LHCN-M2 (cell line): ENCODE measurements around the gene HNF1A. TPM values are rescaled to one million over a fixed set of nuclear protein-coding genes. Genes with fewer than 3 reads are reported as not detected.

ENCODE experiments used
- DNase-seq: peaks from one replicate; pipeline ENCODE4 v3.0.0-alpha.2; 2012; ENCODE audit warnings: low read depth
- total RNA-seq: library from RNA; depleted of rRNA; stranded (reverse); fragments of >200 nt; gene quantifications from 2 replicates; pipeline ENCODE4 v1.2.3, GENCODE V29; 2014

The HNF1A gene
- total RNA-seq, 1 experiment from 2014 or later: 0.06 TPM

- no peak for DNase-seq
These were observed 19.0 kb upstream of the HNF1A start for GRCh38 chr12:120959111-120959878.

- no peak for DNase-seq
These were observed 17.7 kb upstream of the HNF1A start for GRCh38 chr12:120960657-120961056.

DNA sequence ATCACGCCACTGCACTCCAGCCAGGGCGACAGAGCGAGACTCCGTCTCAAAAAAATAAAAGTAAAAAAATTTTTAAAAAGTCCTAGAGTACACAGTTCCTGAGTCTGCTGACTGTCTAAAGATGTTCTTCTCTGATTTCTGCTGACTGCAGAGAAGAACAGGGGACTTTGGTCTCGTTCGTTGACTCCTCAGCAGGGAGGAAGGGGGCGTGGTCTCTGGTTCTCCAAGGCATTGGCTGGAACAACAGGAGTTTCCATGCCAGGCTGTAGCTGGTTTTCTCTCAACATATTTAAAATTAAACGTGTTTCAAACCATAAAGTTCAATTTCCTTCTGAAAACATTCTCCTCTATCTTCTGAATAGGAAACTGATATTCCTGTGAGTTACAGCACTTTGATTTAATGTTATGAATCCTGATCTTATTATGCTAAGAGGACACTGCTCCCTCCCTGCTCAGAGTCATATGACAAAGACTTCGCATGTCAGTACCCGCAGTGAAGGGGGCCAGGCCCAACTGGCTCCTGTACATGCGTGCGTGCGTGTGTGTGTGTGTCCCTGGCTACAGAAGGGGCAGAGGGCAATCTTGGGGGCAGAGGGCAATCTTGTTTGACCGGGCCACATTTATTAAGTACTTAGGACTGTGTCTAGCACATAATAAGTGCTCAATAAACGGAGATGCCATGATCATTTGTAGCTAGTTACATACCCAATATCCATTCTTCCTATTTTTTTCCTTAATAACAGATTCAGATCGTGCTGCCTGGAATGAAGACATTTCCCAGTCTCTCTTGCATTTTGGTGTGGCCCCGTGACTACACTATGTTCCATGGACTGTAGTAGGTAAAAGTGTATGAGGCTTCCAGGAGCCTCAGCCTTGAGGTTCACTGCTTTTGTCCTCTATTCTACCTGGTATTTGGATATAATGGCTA is 16.5 kb upstream of the HNF1A start:
- DNase-seq: no peak

- DNase-seq: no peak
These were observed 15.8 kb upstream of the HNF1A start for GRCh38 chr12:120962532-120963020.

DNA sequence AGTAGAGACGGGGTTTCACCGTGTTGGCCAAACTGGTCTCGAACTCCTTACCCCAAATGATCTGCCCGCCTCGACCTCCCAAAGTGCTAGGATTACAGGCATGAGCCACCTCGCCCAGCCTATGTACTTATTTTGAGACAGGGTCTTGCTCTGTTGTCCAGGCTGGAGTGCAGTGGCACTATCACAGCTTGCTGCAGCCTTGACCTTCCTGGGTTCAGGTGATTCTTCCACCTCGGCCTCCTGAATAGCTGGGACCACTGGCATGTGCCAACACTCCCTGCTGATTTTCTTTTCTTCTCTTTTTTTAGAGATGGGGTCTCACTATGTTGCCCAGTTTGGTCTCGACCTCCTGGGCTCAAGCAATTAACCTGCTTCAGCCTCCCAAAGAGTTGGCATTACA is 14.0 kb upstream of the HNF1A start:
- no peak for DNase-seq

- no peak for DNase-seq
These were observed 12.7 kb upstream of the HNF1A start for GRCh38 chr12:120965534-120966091.

DNA sequence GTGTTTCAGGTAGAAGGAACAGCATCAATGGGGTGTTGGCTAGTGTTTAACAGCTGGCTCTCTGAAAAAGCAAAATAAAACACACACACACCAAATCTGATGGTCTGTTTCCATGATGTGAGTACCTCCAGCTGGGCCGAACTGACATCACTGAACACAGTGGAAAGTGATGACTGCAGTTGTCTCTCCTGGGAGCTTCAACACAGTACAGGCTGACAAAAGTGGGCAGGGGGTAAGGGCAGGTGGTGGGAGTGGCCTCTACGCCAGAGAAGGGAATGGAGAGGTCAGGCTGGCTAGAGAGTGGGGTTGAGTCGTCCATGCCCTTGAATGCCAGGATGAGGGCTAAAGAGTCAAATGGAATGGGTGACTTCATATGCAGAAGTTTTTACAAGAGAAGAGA is 8.0 kb upstream of the HNF1A start:
- DNase-seq: no peak

DNA sequence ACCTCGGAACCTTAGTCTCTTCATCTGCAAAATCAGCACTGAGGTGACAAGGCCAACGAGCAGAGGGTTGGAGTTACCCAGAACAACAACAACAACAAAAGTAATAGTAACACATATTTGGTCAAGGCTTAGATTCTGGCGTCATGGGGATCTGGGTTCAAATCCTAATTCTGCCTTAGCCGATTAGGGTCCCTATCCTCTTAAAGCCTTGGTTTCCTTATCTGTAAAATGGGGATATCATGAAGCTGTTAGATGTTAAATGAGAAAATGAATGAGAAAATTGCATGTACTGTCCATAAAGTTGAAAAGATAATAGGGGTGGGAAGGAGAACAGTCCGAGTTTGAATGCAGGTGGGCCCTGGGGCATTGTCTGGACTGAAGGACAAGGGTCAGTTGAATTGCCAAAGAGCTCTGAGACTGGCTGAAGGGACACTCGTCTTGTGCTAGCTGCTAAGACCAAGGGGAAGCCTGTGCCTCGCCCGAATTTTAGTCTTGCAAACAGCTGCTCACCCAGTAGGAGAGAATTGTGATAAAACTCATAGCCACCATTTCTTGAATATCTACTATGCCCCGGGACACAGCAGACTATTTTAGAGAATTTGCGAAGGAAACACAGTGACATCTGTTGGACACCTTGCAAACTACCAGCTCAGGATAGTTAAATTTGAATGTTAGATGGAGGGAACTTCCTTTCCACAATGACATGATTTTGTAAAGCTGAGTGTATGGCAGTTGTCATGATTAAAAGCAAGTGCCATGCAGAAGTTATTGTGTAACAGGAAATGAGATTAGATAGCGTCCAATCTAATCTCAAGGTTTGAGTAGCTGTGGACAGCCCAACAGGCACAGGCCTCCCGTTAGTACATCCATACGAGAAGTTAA is 6.8 kb upstream of the HNF1A start:
- DNase-seq: peak; percentile 62

DNA sequence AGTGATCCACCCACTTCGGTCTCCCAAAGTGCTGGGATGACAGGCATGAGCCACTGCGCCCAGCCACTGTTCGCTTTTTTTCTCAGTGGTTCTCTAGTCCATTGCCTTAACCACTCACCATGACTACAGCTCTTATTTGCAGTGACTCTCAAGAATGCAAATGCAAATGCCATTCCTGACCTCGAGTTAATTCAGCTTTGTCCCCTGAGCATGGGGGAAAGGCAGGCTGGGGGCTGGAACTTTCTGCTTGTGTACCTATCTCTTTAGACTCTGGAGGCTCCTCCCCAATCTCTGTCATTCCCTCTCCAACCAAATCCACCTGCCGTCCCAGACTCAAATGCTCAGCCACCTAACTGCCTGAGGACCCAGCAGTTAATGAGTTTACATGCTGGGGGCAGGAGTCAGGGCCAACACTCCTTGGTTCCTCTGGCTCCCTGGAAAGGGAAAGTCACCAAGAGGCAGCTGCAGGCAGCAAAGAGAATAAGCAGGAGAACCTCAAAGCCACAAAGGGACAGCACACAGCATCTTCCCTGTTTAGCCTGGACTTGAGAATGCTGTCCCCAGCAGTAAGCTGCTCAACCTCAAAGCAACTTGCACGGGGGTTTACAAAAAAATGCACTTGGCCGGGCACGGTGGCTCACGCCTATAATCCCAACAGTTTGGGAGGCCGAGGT is 5.3 kb upstream of the HNF1A start:
- DNase-seq: no peak

- no peak for DNase-seq
These were observed 630 bp upstream of the HNF1A start for GRCh38 chr12:120977531-120978295.

GRCh38 chr12:120979220-120979861 is 998 bp downstream of the HNF1A start:
- DNase-seq: no peak

DNA sequence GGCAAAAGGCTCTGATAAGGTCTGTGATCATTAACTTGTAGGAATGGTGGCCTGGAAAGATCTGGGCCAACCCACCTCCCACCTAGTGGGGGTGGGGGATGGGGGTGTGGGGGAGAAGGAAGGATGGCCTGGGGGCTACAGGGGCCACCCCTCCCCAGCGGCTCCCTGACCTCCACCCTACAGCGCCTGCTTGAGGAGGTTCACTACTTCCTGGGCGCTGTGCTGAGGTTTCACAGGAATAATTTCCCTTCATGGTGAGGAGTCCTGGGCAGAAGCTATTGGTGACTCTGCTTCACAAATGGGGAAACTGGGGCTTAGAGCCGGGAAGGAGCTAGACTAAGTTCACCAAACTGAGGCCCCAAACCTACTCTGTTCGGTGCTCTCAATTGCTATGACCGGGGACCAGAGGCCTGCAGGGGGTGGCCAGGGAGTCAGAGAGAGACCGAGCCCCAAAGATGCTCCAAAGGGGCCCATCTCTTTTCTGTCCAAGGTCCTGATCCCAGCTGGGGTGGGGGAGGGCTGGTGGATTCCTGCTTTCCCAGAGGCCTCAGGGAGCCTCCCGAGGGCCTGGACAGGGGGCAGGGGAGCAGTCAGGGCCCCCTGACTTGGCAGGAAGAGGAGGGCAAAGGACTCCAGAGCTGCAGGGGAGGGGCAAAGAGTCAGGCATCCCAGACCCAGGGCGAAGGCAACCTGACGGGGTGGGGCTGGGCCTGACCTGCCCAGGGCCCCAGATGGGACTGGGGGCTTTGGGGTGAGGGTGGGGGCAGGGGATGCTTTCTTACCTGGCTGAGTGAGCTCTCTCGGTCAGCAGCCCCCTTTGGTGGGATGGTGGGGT is 1.7 kb downstream of the HNF1A start:
- DNase-seq: no peak

GRCh38 chr12:120980800-120981368 is 2.5 kb downstream of the HNF1A start:
- no peak for DNase-seq

DNA sequence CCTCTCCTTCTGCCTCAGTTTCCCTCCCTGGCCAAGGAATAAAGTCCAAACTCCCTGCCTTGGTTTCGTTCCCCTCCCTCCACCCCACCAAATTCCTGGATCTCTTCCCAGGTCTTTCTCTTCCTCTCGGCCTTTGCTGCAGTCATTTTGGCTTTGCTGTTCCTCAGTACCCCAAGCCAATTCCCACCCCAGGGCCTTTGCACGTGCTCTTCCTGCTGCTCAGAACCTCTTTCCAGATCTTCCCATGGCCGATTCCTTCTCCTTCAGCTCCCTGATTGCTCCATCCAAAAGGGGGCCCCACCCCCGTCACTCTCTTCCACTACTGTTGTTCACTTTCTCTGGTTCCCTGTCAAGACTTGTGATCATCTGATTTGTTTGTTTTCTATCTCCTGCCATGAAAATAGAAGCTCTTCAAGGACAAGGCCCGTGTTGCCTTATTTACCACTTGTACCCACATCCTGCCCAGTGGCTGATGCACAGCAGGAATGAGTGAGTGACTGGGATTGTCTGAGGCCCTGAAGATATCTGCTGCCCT is 3.1 kb downstream of the HNF1A start:
- DNase-seq: no peak

- no peak for DNase-seq
These were observed 4.3 kb downstream of the HNF1A start for GRCh38 chr12:120982659-120983058.

- DNase-seq: no peak
These were observed 5.4 kb downstream of the HNF1A start for GRCh38 chr12:120983759-120984158.

DNA sequence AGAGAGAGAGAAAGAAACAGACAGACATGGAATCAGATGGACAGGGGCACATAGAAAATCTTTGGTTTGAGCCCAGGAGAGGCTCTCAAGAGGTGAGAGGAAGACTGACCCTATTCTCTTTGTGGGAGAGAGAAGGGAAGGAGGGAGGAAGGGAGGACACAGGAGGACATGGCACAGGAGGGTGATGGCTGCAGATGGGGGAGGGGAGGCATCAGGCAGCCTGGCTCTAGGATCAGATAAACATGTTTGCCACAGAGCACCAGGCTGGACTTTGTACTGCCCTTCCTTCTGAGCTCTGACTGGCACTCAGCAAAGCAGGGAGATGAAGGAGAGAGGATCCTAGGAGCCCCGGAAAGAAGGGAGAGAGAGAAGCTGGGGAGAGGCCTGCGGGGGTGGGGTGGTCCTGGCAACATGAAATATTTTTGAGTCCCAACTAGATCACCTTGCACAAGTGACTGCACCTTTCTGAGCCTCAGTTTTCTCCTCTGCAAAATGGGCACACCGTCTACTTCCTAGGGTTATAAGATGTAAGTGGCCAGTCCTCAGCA is 6.1 kb downstream of the HNF1A start:
- DNase-seq: no peak
